Fibroblast of villous mesenchyme (primary cell): ENCODE data around the gene ERICH6. TPM values are rescaled to one million over a fixed set of nuclear protein-coding genes. Genes with fewer than 3 reads are reported as not detected.

Experiments
- DNase-seq: peaks from one replicate; pipeline ENCODE4 v3.0.0-alpha.2; 2010; ENCODE audit warnings: low read depth
- H3K4me3 ChIP-seq: 2 replicates; pipeline ENCODE4 v1.5.1; 2011; ENCODE audit warnings: low read depth, mild to moderate bottlenecking, low read length
- total RNA-seq: library from RNA; depleted of rRNA; stranded (reverse); fragments of >200 nt; gene quantifications from 2 replicates; pipeline ENCODE4 v1.2.3, GENCODE V29; 2012
- TF ChIP-seq, protein P1 (sequence below): IDR thresholded peaks from 2 replicates; pipeline ENCODE4 v1.5.1; 2012; ENCODE audit warnings: low read depth, mild to moderate bottlenecking, low read length; ENCODE audit not compliant: insufficient read depth

Gene ERICH6
- total RNA-seq, 1 donor = 0.43 TPM

- H3K4me3 ChIP-seq = no peak overlapping the region
- no peak for DNase-seq
- TF ChIP-seq, protein P1, sequence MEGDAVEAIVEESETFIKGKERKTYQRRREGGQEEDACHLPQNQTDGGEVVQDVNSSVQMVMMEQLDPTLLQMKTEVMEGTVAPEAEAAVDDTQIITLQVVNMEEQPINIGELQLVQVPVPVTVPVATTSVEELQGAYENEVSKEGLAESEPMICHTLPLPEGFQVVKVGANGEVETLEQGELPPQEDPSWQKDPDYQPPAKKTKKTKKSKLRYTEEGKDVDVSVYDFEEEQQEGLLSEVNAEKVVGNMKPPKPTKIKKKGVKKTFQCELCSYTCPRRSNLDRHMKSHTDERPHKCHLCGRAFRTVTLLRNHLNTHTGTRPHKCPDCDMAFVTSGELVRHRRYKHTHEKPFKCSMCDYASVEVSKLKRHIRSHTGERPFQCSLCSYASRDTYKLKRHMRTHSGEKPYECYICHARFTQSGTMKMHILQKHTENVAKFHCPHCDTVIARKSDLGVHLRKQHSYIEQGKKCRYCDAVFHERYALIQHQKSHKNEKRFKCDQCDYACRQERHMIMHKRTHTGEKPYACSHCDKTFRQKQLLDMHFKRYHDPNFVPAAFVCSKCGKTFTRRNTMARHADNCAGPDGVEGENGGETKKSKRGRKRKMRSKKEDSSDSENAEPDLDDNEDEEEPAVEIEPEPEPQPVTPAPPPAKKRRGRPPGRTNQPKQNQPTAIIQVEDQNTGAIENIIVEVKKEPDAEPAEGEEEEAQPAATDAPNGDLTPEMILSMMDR = no peak
These were observed 42.1 kb upstream of the ERICH6 start for GRCh38 chr3:150745832-150746231.

DNA sequence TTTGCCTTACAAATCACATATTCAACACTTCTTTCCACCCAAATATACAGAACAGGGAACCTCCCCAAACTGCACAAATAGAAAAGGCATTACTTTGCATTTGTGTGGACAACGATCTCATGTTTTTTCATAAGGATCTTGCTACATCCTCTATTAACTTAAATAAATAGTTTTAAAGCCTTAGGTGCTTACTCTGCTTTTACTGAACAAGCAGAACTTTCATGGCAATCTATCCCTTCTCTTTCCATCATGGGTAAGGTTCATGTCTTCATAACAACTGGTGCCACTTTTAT, 41.1 kb upstream of the ERICH6 start:
- H3K4me3 ChIP-seq = no peak overlapping the region
- TF ChIP-seq, protein P1 = no peak
- DNase-seq = no peak

DNA sequence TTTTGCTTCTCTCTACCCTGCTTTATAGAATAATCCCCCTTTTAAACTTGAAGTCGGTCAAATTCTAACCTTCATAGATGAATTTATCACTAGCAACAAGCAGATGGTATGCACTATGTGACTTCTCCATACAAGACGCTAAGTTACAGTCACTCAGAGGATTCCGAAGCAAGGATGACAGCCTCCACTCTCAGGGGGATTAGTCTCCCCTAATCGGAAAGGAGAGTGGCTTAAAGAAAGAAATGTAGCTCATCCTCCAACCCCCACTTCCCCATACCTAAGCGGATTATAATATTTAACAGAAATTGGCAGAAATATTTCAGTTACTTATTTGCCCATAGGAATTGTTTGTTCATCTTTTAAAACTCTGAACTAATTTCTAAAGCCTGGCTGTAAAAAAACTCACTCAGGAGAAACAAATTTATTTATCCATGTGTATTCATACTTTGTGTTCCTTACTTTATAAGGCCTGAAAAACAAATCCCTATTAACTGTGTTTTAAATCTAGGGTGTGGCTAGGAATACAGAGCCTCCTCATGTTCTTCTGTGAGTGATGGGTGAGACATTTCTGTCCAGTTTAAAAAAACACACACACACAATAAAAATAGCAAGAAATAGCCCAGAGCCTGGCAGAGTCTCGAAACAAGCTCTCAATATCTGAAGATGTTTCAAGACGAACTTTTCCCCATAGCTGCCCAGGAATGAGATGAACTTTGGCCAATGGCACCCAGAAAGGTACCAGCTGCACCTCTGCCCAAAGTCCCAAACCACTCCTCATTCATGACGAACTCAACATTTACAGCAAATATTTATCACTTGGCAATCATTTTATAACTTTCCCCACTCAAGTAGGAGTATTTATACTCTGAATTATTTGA, 40.6 kb upstream of the ERICH6 start:
- no peak for DNase-seq
- H3K4me3 ChIP-seq = no peak overlapping the region
- TF ChIP-seq, protein P1 = no peak

- TF ChIP-seq, protein P1 = no peak
- no peak for DNase-seq
- no peak overlapping the region for H3K4me3 ChIP-seq
These were observed 39.8 kb upstream of the ERICH6 start for GRCh38 chr3:150743508-150743907.

- H3K4me3 ChIP-seq = no peak overlapping the region
- no peak for DNase-seq
- TF ChIP-seq, protein P1 = no peak
These were observed 39.0 kb upstream of the ERICH6 start for GRCh38 chr3:150742679-150743078.

GRCh38 chr3:150742141-150742523, 38.4 kb upstream of the ERICH6 start:
- no peak for DNase-seq
- H3K4me3 ChIP-seq = no peak overlapping the region
- TF ChIP-seq, protein P1 = no peak
